SK-N-SH treated with all-trans-retinoic acid at 6 μM for 48 hours (cell line): ENCODE measurements around the gene NT5DC1.

ENCODE experiments used
- ATAC-seq: fragments of 200-7000 bp; cut with Tn5 transposase; 3 replicates; pipeline ENCODE4 v1.9.1; 2020; ENCODE audit warnings: mild to moderate bottlenecking, moderate library complexity
- ARNTL ChIP-seq: fragments of 450-650 bp; formaldehyde crosslinking; IDR thresholded peaks from 2 replicates; pipeline ENCODE4 v1.5.0; 2020; ENCODE audit warnings: low read depth, mild to moderate bottlenecking, moderate library complexity, borderline replicate concordance
- BACH2 ChIP-seq: fragments of 250-450 bp; sonication (Bioruptor Pico); IDR thresholded peaks from 2 replicates; pipeline ENCODE4 v1.9.0; 2021; ENCODE audit warnings: mild to moderate bottlenecking, borderline replicate concordance
- CREB5 ChIP-seq: fragments of 250-450 bp; sonication (Bioruptor Pico); IDR thresholded peaks from 2 replicates; pipeline ENCODE4 v1.5.1; 2020; ENCODE audit warnings: low read depth, mild to moderate bottlenecking, moderate library complexity
- CSDC2 ChIP-seq: fragments of 250-450 bp; sonication (Bioruptor Pico); IDR thresholded peaks from 2 replicates; pipeline ENCODE4 v1.5.0; 2020; ENCODE audit warnings: mild to moderate bottlenecking, moderate library complexity
- CSRNP3 ChIP-seq: fragments of 250-450 bp; sonication (Bioruptor Pico); IDR thresholded peaks from 2 replicates; pipeline ENCODE4 v1.5.1; 2021; ENCODE audit warnings: mild to moderate bottlenecking, moderate library complexity
- ESRRG ChIP-seq: fragments of 250-450 bp; sonication (Bioruptor Pico); IDR thresholded peaks from 2 replicates; pipeline ENCODE4 v1.6.1; 2021; ENCODE audit warnings: mild to moderate bottlenecking
- GLIS3 ChIP-seq: fragments of 250-450 bp; sonication (Bioruptor Pico); IDR thresholded peaks from 2 replicates; pipeline ENCODE4 v1.5.0; 2020; ENCODE audit warnings: mild to moderate bottlenecking, moderate library complexity
- ISL1 ChIP-seq: fragments of 250-450 bp; sonication (Bioruptor Pico); IDR thresholded peaks from 2 replicates; pipeline ENCODE4 v2.1.2; 2022; ENCODE audit warnings: mild to moderate bottlenecking, moderate library complexity
- OSR1 ChIP-seq: fragments of 250-450 bp; sonication (Bioruptor Pico); IDR thresholded peaks from 2 replicates; pipeline ENCODE4 v1.8.0; 2022; ENCODE audit warnings: moderate library complexity, mild to moderate bottlenecking, inconsistent platforms
- POU6F1 ChIP-seq: fragments of 250-450 bp; sonication (Bioruptor Pico); IDR thresholded peaks from 2 replicates; pipeline ENCODE4 v1.8.0; 2021; ENCODE audit warnings: low read depth, mild to moderate bottlenecking, moderate library complexity, borderline replicate concordance
- RARB ChIP-seq: fragments of 250-450 bp; sonication (Bioruptor Pico); IDR thresholded peaks from 2 replicates; pipeline ENCODE4 v1.8.0; 2021; ENCODE audit warnings: mild to moderate bottlenecking, moderate library complexity
- SNAI2 ChIP-seq: fragments of 250-450 bp; sonication (Bioruptor Pico); IDR thresholded peaks from 2 replicates; pipeline ENCODE4 v1.5.0; 2020; ENCODE audit warnings: mild to moderate bottlenecking, moderate library complexity
- TCF4 ChIP-seq: fragments of 250-450 bp; sonication (Bioruptor Pico); IDR thresholded peaks from 2 replicates; pipeline ENCODE4 v1.8.0; 2021; ENCODE audit warnings: mild to moderate bottlenecking, moderate library complexity, borderline replicate concordance
- TOX ChIP-seq: fragments of 250-450 bp; sonication (Bioruptor Pico); IDR thresholded peaks from 2 replicates; pipeline ENCODE4 v1.8.0; 2021; ENCODE audit warnings: mild to moderate bottlenecking, moderate library complexity, borderline replicate concordance
- TSHZ2 ChIP-seq: fragments of 250-450 bp; sonication (Bioruptor Pico); IDR thresholded peaks from 2 replicates; pipeline ENCODE4 v1.5.0; 2020; ENCODE audit warnings: mild to moderate bottlenecking, moderate library complexity
- ZC3H10 ChIP-seq: fragments of 250-450 bp; sonication (Bioruptor Pico); IDR thresholded peaks from 2 replicates; pipeline ENCODE4 v1.5.1; 2021; ENCODE audit warnings: mild to moderate bottlenecking, moderate library complexity
- ZFP3 ChIP-seq: fragments of 250-450 bp; sonication (Bioruptor Pico); IDR thresholded peaks from 2 replicates; pipeline ENCODE4 v1.5.0; 2020; ENCODE audit warnings: mild to moderate bottlenecking, moderate library complexity
- ZFP30 ChIP-seq: fragments of 450-650 bp; formaldehyde crosslinking; IDR thresholded peaks from 2 replicates; pipeline ENCODE4 v1.5.0; 2022; ENCODE audit warnings: mild to moderate bottlenecking, moderate library complexity
- ZNF565 ChIP-seq: fragments of 450-650 bp; formaldehyde crosslinking; conservative IDR thresholded peaks from 2 replicates; pipeline ENCODE4 v1.5.0; 2020; ENCODE audit warnings: low read depth, mild to moderate bottlenecking, moderate library complexity
- ZNF70 ChIP-seq: fragments of 450-650 bp; formaldehyde crosslinking; IDR thresholded peaks from 2 replicates; pipeline ENCODE4 v1.5.0; 2020; ENCODE audit warnings: mild to moderate bottlenecking, moderate library complexity
- ZNF8 ChIP-seq: fragments of 450-650 bp; formaldehyde crosslinking; IDR thresholded peaks from 2 replicates; pipeline ENCODE4 v1.5.0; 2020; ENCODE audit warnings: mild to moderate bottlenecking, moderate library complexity

NT5DC1 gene

GRCh38 chr6:116154887-116155286 is 54.2 kb downstream of the NT5DC1 start:
- TF ChIP-seq TOX (CRISPR knock-in tag), result no peak
- no peak for TF ChIP-seq ZFP30 (CRISPR knock-in tag)
- no peak for TF ChIP-seq RARB (CRISPR knock-in tag)
- no peak for TF ChIP-seq ESRRG (CRISPR knock-in tag)
- TF ChIP-seq SNAI2 (CRISPR knock-in tag), result no peak
- no peak for TF ChIP-seq ZNF70 (CRISPR knock-in tag)
- no peak for TF ChIP-seq POU6F1
- no peak for TF ChIP-seq TCF4 (CRISPR knock-in tag)
- TF ChIP-seq CSRNP3 (CRISPR knock-in tag), result no peak
- no peak for TF ChIP-seq BACH2 (CRISPR knock-in tag)
- no peak for TF ChIP-seq ARNTL (CRISPR knock-in tag)
- no peak for TF ChIP-seq ZFP3
- TF ChIP-seq OSR1 (CRISPR knock-in tag), result no peak
- TF ChIP-seq ZNF8 (CRISPR knock-in tag), result no peak
- no peak for TF ChIP-seq CREB5 (CRISPR knock-in tag)
- TF ChIP-seq ISL1 (CRISPR knock-in tag), result no peak
- TF ChIP-seq GLIS3 (CRISPR knock-in tag), result no peak
- no peak for TF ChIP-seq TSHZ2 (CRISPR knock-in tag)
- ATAC-seq, result no peak

- no peak for ATAC-seq
- TF ChIP-seq ZC3H10 (CRISPR knock-in tag), result no peak
These were observed 56.0 kb downstream of the NT5DC1 start for GRCh38 chr6:116156405-116157326.

- no peak for ATAC-seq
- TF ChIP-seq ARNTL (CRISPR knock-in tag) (no peak), ZNF70 (CRISPR knock-in tag) (no peak), CSDC2 (CRISPR knock-in tag) (no peak), POU6F1 (no peak), ZNF565 (CRISPR knock-in tag) (no peak), GLIS3 (CRISPR knock-in tag) (no peak), TCF4 (CRISPR knock-in tag) (no peak)
These were observed 56.7 kb downstream of the NT5DC1 start for GRCh38 chr6:116157391-116157790.
